ENCODE data around the gene GPX4. TPM values are rescaled to one million over a fixed set of nuclear protein-coding genes. Genes with fewer than 3 reads are reported as not detected.
A peak's percentile ranks its signal among the peaks of the same experiment; 100 is the strongest.

GPX4 gene
- total and polyA plus RNA-seq, 10 donors, result 138 to 562 (median 247) TPM

GRCh38 chr19:1091544-1092175, 12.1 kb upstream of the GPX4 start:
- no peak overlapping the region for H3K27ac ChIP-seq
- H3K4me1 ChIP-seq, result peaks cover 35 to 98% (median 71%) of the 10 kb centered on the region in 6 donors
- TF ChIP-seq, protein P1, sequence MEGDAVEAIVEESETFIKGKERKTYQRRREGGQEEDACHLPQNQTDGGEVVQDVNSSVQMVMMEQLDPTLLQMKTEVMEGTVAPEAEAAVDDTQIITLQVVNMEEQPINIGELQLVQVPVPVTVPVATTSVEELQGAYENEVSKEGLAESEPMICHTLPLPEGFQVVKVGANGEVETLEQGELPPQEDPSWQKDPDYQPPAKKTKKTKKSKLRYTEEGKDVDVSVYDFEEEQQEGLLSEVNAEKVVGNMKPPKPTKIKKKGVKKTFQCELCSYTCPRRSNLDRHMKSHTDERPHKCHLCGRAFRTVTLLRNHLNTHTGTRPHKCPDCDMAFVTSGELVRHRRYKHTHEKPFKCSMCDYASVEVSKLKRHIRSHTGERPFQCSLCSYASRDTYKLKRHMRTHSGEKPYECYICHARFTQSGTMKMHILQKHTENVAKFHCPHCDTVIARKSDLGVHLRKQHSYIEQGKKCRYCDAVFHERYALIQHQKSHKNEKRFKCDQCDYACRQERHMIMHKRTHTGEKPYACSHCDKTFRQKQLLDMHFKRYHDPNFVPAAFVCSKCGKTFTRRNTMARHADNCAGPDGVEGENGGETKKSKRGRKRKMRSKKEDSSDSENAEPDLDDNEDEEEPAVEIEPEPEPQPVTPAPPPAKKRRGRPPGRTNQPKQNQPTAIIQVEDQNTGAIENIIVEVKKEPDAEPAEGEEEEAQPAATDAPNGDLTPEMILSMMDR (IDR thresholded peaks at IDR 0.05 in 8 of 11, conservative IDR thresholded peaks at IDR 0.05 in 3 of 11), result no peak
- TF ChIP-seq POLR2AphosphoS5 (IDR thresholded peaks at IDR 0.05), result peak in 1 of 3 donors; percentile 50
- no peaks in the 10 kb centered on the region for H3K9me3 ChIP-seq
- 83 to 92% (median 86%) methylated on average over 6 to 27 of the region's 27 CpGs for WGBS, 5 donors
- intact Hi-C loops (cut with DNase I; ENCODE audit: low total_unique reads), result no loop called here
- no peak for DNase-seq
- no peaks in the 10 kb centered on the region for H3K27me3 ChIP-seq (replicated peaks in 1 of 7)
- peaks cover 0 to 73% (median 54%) of the 10 kb centered on the region in 6 donors for H3K36me3 ChIP-seq
- H3K4me3 ChIP-seq, result no peak overlapping the region

GRCh38 chr19:1093330-1093729, 10.5 kb upstream of the GPX4 start:
- peaks cover 25 to 92% (median 57%) of the 10 kb centered on the region in 6 donors for H3K4me1 ChIP-seq
- intact Hi-C loops (cut with DNase I; ENCODE audit: low total_unique reads), result no loop called here
- WGBS, 5 donors, result 88 to 89% (median 88%) methylated on average over 15 of the region's 15 CpGs
- TF ChIP-seq POLR2AphosphoS5 (IDR thresholded peaks at IDR 0.05) (no peak), POLR2A (IDR thresholded peaks at IDR 0.05) (no peak)
- TF ChIP-seq, protein P1 (IDR thresholded peaks at IDR 0.05 in 8 of 11, conservative IDR thresholded peaks at IDR 0.05 in 3 of 11), result no peak
- H3K9me3 ChIP-seq, result no peaks in the 10 kb centered on the region
- H3K36me3 ChIP-seq, result peaks cover 0 to 56% (median 43%) of the 10 kb centered on the region in 6 donors
- peak overlapping the region in 4 of 8 donors; percentile 84 to 99 (median 94) for H3K4me3 ChIP-seq
- H3K27ac ChIP-seq, result peak overlapping the region in 2 of 8 donors; percentile 88 to 90
- no peaks in the 10 kb centered on the region for H3K27me3 ChIP-seq (replicated peaks in 1 of 7)
- DNase-seq, result no peak

GRCh38 chr19:1093811-1094553, 9.8 kb upstream of the GPX4 start:
- Histone ChIP-seq H3K4me1 (peaks cover 18 to 92% (median 55%) of the 10 kb centered on the region in 6 donors), H3K4me3 (peak overlapping the region; percentile 73 to 99 (median 88)), H3K27ac (peak overlapping the region in 6 of 8 donors; percentile 62 to 90 (median 86)), H3K36me3 (peaks cover 0 to 49% (median 38%) of the 10 kb centered on the region in 6 donors), H3K27me3 (replicated peaks in 1 of 7) (no peaks in the 10 kb centered on the region), H3K9me3 (no peaks in the 10 kb centered on the region)
- no peak for TF ChIP-seq POLR2A (IDR thresholded peaks at IDR 0.05)
- TF ChIP-seq, protein P1 (IDR thresholded peaks at IDR 0.05 in 8 of 11, conservative IDR thresholded peaks at IDR 0.05 in 3 of 11), result no peak
- peak in 1 of 3 donors; percentile 30 for TF ChIP-seq POLR2AphosphoS5 (IDR thresholded peaks at IDR 0.05)
- intact Hi-C loops (cut with DNase I; ENCODE audit: low total_unique reads), result no loop called here
- 66 to 76% (median 72%) methylated on average over 31 to 32 of the region's 32 CpGs for WGBS, 5 donors
- DNase-seq, result no peak

DNA sequence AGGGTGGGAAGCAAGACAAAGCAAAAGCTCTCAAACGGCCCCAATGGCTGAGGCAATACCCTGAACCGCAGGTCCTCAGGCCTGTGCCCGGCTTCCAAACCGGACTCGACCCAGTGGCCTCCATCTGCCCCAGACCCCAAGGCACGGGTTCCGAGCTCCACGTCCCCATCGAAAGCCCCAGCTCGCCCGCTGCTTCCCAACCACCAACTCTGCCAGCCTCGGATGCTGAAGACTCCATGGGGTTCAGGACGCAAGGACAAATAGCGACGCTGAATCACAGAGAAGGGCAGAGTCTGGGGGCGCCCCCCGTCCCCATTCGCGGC, 9.2 kb upstream of the GPX4 start:
- peaks cover 12 to 92% (median 55%) of the 10 kb centered on the region in 6 donors for H3K4me1 ChIP-seq
- 0 to 1% (median 1%) methylated on average over 13 to 19 of the region's 19 CpGs for WGBS, 5 donors
- H3K4me3 ChIP-seq, result peak overlapping the region; percentile 73 to 99 (median 88)
- TF ChIP-seq POLR2A (IDR thresholded peaks at IDR 0.05), result no peak
- no peak for TF ChIP-seq POLR2AphosphoS5 (IDR thresholded peaks at IDR 0.05)
- TF ChIP-seq, protein P1 (IDR thresholded peaks at IDR 0.05 in 8 of 11, conservative IDR thresholded peaks at IDR 0.05 in 3 of 11), result no peak
- intact Hi-C loops (cut with DNase I; ENCODE audit: low total_unique reads), result no loop called here
- DNase-seq, result no peak
- no peaks in the 10 kb centered on the region for H3K27me3 ChIP-seq (replicated peaks in 1 of 7)
- H3K9me3 ChIP-seq, result no peaks in the 10 kb centered on the region
- peak overlapping the region in 7 of 8 donors; percentile 61 to 90 (median 84) for H3K27ac ChIP-seq
- H3K36me3 ChIP-seq, result peaks cover 0 to 43% (median 32%) of the 10 kb centered on the region in 6 donors

Data from spleen (tissue), 11 donors.